Measurements from ENCODE around the gene PDE4D. TPM values are rescaled to one million over a fixed set of nuclear protein-coding genes. Genes with fewer than 3 reads are reported as not detected.

Gene PDE4D
- total RNA-seq, 1 experiment from 2014 or later = 2.4 TPM

DNA sequence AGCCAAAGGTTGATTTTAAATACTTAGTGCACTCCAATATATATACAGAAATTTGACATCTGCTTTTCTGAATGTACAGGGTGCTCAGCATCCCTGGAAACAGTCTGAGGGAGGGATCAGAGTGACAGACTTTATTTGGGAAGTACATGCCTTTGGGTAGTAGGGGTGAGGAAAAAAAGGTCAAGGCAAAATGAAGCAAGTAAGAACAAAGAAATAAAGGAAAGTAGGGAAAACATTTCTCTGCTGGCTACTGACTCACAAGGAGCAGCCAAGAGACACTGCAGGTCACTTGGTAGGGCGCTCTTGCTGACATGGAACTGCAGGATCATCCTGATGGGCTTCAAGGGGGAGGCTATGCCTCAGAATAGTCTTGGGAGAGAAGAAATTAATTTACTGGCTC is 929.7 kb downstream of the PDE4D start:
- intact Hi-C loops (cut with micrococcal nuclease; ENCODE audit: unreplicated experiment) = no loop called here
- Histone ChIP-seq H3K4me3 (ENCODE audit: low read depth in 2 of 2, low read length in 2 of 2) (no peak overlapping the region), H3K36me3 (ENCODE audit: control insufficient read depth, insufficient read depth, low read length) (no peaks in the 10 kb centered on the region), H3K27ac (ENCODE audit: low read length) (no peak overlapping the region), H3K27me3 (ENCODE audit: control insufficient read depth, insufficient read depth, low read length) (no peaks in the 10 kb centered on the region), H3K9me3 (ENCODE audit: control insufficient read depth, insufficient read depth, low read depth, low read length) (no peaks in the 10 kb centered on the region), H3K4me1 (ENCODE audit: control insufficient read depth, insufficient read depth, low read length) (no peaks in the 10 kb centered on the region)
- ChIA-PET CTCF (no interaction called here), POLR2A (no interaction called here)
- DNase-seq (ENCODE audit: low read depth, low spot score) (no peak), ATAC-seq (no peak)
- in situ Hi-C loops (cut with HindIII; ENCODE audit: low pct_unique_long_range_greater_than_20kb, low sequenced_read_pairs) = no loop called here
- BruUV-seq (replicated peaks) = no TSS peak
- TF ChIP-seq SIN3A (IDR thresholded peaks at IDR 0.05; ENCODE audit: borderline replicate concordance, insufficient read depth, low read depth, low read length) = no peak

DNA sequence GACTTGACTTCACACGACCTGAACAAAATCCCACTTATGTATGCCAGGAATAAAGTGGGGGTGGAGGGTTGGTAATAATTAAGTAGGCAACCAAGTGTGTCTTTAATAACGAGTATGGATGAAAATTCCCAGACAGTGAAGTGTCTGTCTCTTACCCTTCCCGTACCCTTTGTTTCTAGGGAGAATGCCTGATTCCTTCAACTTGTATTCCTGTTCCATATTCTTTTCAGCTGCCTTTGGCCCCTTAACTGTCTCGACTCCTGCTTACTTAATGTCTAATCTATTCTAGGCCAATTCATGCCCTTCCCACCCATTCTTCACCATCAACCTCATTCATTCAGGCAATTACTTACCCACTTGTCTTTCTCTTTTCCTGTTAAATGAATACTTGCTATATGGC is 930.2 kb downstream of the PDE4D start:
- H3K4me1 ChIP-seq (ENCODE audit: control insufficient read depth, insufficient read depth, low read length) = no peaks in the 10 kb centered on the region

More for the DNA sequence above, 930.2 kb downstream of the PDE4D start:
- no TSS peak for BruUV-seq (replicated peaks)
- Histone ChIP-seq H3K36me3 (ENCODE audit: control insufficient read depth, insufficient read depth, low read length) (no peaks in the 10 kb centered on the region), H3K4me3 (ENCODE audit: low read depth in 2 of 2, low read length in 2 of 2) (no peak overlapping the region), H3K27me3 (ENCODE audit: control insufficient read depth, insufficient read depth, low read length) (no peaks in the 10 kb centered on the region), H3K27ac (ENCODE audit: low read length) (no peak overlapping the region), H3K9me3 (ENCODE audit: control insufficient read depth, insufficient read depth, low read depth, low read length) (no peaks in the 10 kb centered on the region)
- DNase-seq (ENCODE audit: low read depth, low spot score) (no peak), ATAC-seq (no peak)
- TF ChIP-seq SIN3A (IDR thresholded peaks at IDR 0.05; ENCODE audit: borderline replicate concordance, insufficient read depth, low read depth, low read length) = no peak
- TF ChIP-seq, protein P1, sequence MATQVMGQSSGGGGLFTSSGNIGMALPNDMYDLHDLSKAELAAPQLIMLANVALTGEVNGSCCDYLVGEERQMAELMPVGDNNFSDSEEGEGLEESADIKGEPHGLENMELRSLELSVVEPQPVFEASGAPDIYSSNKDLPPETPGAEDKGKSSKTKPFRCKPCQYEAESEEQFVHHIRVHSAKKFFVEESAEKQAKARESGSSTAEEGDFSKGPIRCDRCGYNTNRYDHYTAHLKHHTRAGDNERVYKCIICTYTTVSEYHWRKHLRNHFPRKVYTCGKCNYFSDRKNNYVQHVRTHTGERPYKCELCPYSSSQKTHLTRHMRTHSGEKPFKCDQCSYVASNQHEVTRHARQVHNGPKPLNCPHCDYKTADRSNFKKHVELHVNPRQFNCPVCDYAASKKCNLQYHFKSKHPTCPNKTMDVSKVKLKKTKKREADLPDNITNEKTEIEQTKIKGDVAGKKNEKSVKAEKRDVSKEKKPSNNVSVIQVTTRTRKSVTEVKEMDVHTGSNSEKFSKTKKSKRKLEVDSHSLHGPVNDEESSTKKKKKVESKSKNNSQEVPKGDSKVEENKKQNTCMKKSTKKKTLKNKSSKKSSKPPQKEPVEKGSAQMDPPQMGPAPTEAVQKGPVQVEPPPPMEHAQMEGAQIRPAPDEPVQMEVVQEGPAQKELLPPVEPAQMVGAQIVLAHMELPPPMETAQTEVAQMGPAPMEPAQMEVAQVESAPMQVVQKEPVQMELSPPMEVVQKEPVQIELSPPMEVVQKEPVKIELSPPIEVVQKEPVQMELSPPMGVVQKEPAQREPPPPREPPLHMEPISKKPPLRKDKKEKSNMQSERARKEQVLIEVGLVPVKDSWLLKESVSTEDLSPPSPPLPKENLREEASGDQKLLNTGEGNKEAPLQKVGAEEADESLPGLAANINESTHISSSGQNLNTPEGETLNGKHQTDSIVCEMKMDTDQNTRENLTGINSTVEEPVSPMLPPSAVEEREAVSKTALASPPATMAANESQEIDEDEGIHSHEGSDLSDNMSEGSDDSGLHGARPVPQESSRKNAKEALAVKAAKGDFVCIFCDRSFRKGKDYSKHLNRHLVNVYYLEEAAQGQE (IDR thresholded peaks at IDR 0.05; ENCODE audit: insufficient read depth in 1 of 2, low read depth in 2 of 2, low read length in 1 of 2) = no peak
- no peak for TF ChIP-seq TCF7L2 (IDR thresholded peaks at IDR 0.05; ENCODE audit: low read depth, low read length)
- TF ChIP-seq POLR2AphosphoS5 (IDR thresholded peaks at IDR 0.05; ENCODE audit: low read depth, low read length) = no peak
- TF ChIP-seq, protein P2, sequence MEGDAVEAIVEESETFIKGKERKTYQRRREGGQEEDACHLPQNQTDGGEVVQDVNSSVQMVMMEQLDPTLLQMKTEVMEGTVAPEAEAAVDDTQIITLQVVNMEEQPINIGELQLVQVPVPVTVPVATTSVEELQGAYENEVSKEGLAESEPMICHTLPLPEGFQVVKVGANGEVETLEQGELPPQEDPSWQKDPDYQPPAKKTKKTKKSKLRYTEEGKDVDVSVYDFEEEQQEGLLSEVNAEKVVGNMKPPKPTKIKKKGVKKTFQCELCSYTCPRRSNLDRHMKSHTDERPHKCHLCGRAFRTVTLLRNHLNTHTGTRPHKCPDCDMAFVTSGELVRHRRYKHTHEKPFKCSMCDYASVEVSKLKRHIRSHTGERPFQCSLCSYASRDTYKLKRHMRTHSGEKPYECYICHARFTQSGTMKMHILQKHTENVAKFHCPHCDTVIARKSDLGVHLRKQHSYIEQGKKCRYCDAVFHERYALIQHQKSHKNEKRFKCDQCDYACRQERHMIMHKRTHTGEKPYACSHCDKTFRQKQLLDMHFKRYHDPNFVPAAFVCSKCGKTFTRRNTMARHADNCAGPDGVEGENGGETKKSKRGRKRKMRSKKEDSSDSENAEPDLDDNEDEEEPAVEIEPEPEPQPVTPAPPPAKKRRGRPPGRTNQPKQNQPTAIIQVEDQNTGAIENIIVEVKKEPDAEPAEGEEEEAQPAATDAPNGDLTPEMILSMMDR (IDR thresholded peaks at IDR 0.05) = no peak
- in situ Hi-C loops (cut with HindIII; ENCODE audit: low pct_unique_long_range_greater_than_20kb, low sequenced_read_pairs) = no loop called here
- intact Hi-C loops (cut with micrococcal nuclease; ENCODE audit: unreplicated experiment) = no loop called here
- POLR2A ChIA-PET = no interaction called here
- CTCF ChIA-PET = no interaction called here
